Panc1 (cell line): ENCODE results near the gene CREBL2. TPM values are rescaled to one million over a fixed set of nuclear protein-coding genes. Genes with fewer than 3 reads are reported as not detected.
"Not testable (repeated sequence)": the region's sequence is repeated elsewhere in the genome, so short reads cannot be mapped to it uniquely, and the experiment has no call there.

Source experiments
- ATAC-seq: fragments of 200-7000 bp; cut with Tn5 transposase; 2 replicates; pipeline ENCODE4 v1.9.1; 2020; ENCODE audit warnings: mild to moderate bottlenecking, moderate library complexity
- BruUV-seq: library from RNA; stranded (reverse); fragments of 400-500 nt; replicated peaks from 2 replicates; lab custom pipeline; 2021; lab: Mats Ljungman, UMichigan
- CTCF ChIA-PET: fragments of 300-600 bp; sonication (Branson Sonifier 250); formaldehyde crosslinking; loops from one replicate; lab custom pipeline; 2022; ENCODE audit warnings: antibody characterized with exemption; lab: Charles Lee
- POLR2A ChIA-PET: fragments of 300-600 bp; sonication (Branson Sonifier 250); formaldehyde crosslinking; loops from one replicate; lab custom pipeline; 2022; ENCODE audit warnings: antibody characterized with exemption; lab: Charles Lee
- DNase-seq: peaks from one replicate; pipeline ENCODE4 v3.0.0-alpha.2; 2010; ENCODE audit warnings: low read depth, low spot score
- H3K27ac ChIP-seq: 2 replicates; pipeline ENCODE4 v1.5.1; 2011; ENCODE audit warnings: mild to moderate bottlenecking, low read length, inconsistent platforms
- H3K27me3 ChIP-seq: fragments of 200-500 bp; sonication (Bioruptor generic); 2 replicates; pipeline ENCODE4 v1.6.0; 2014; ENCODE audit warnings: low read length, inconsistent platforms; ENCODE audit not compliant: control insufficient read depth, insufficient read depth
- H3K36me3 ChIP-seq: fragments of 200-500 bp; sonication (Bioruptor generic); 2 replicates; pipeline ENCODE4 v1.5.1; 2014; ENCODE audit warnings: inconsistent platforms, mild to moderate bottlenecking, low read length, moderate library complexity; ENCODE audit not compliant: control insufficient read depth, insufficient read depth
- H3K4me1 ChIP-seq: 2 replicates; pipeline ENCODE4 v1.5.1; 2011; ENCODE audit warnings: inconsistent platforms, mild to moderate bottlenecking, low read length, moderate library complexity; ENCODE audit not compliant: control insufficient read depth, insufficient read depth
- H3K4me3 ChIP-seq, 2 experiments: 2 replicates each; pipeline ENCODE4 v1.5.1; 2011 to 2012; ENCODE audit warnings: low read depth in 2 of 2, low read length in 2 of 2, mild to moderate bottlenecking in 2 of 2, inconsistent platforms in 1 of 2, moderate library complexity in 1 of 2
- H3K9me3 ChIP-seq: fragments of 200-500 bp; sonication (Bioruptor generic); 2 replicates; pipeline ENCODE4 v1.5.1; 2014; ENCODE audit warnings: low read depth, mild to moderate bottlenecking, inconsistent platforms, low read length, moderate library complexity; ENCODE audit not compliant: control insufficient read depth, insufficient read depth
- POLR2AphosphoS5 ChIP-seq: IDR thresholded peaks from 2 replicates; pipeline ENCODE4 v1.6.1; 2012; ENCODE audit warnings: mild to moderate bottlenecking, low read depth, low read length, moderate library complexity
- SIN3A ChIP-seq: IDR thresholded peaks from 2 replicates; pipeline ENCODE4 v1.6.1; 2012; ENCODE audit warnings: low read depth, mild to moderate bottlenecking, low read length, moderate library complexity, borderline replicate concordance; ENCODE audit not compliant: insufficient read depth
- TCF7L2 ChIP-seq: IDR thresholded peaks from 2 replicates; pipeline ENCODE4 v1.6.1; 2011; ENCODE audit warnings: mild to moderate bottlenecking, low read depth, low read length, inconsistent platforms
- in situ Hi-C: cut with HindIII; loops from 2 replicates; pipeline ENCODE4 v1.10.0; 2016; ENCODE audit warnings: low sequenced_read_pairs, low pct_unique_long_range_greater_than_20kb
- intact Hi-C: fragments of 100-400 bp; cut with micrococcal nuclease; formaldehyde crosslinking; loops from one replicate; pipeline ENCODE4 v1.10.0; 2022; ENCODE audit not compliant: unreplicated experiment
- total RNA-seq: library from RNA; stranded (reverse); gene quantifications from one replicate; pipeline ENCODE4 v1.2.1, GENCODE V29; 2021; ENCODE audit not compliant: unreplicated experiment
- TF ChIP-seq, protein P1 (sequence below), 2 experiments: IDR thresholded peaks; 2 replicates each; pipeline ENCODE4 v1.6.1; 2011 to 2012; ENCODE audit warnings: low read depth in 2 of 2, control low read depth in 1 of 2, low read length in 1 of 2, mild to moderate bottlenecking in 1 of 2, moderate library complexity in 1 of 2; ENCODE audit not compliant: insufficient read depth in 1 of 2
- TF ChIP-seq, protein P2 (sequence below): fragments of 450-650 bp; IDR thresholded peaks from 2 replicates; pipeline ENCODE4 v1.5.1; 2017; ENCODE audit warnings: mild to moderate bottlenecking

Gene CREBL2
- total RNA-seq, 1 experiment from 2014 or later: 13.6 TPM

DNA sequence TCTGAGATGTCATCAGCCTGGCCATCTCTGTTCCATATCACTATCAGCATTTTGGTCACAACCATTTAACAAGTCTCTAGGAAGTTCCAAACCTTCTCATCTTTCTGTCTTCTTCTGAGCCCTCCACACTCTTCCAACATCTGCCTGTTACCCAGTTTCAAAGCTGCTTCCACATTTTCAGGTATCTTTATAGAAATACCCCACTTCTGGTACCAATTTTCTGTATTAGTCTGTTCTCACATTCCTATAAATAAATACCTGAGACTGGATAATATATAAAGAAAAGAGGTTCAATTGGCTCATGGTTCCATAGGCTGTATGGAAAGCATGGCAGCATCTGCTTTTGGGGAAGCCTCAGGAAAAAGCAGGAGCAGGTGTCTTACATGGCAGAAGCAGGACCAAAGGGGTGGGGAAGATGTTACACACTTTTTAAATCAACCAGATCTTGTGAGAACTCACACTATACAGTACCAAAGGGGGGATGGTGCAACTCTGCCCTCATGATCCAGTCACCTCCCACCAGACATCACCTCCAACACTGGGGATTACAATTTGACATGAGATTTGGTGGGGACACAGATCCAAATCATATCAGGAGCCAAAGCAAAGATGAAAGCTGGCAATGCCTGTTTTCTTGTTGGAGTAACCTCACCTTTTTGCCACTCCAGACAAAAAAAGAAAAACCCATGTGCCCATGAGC lies 37.4 kb downstream of the CREBL2 start:
- H3K27me3 ChIP-seq: no peaks in the 10 kb centered on the region
- TF ChIP-seq, protein P1, sequence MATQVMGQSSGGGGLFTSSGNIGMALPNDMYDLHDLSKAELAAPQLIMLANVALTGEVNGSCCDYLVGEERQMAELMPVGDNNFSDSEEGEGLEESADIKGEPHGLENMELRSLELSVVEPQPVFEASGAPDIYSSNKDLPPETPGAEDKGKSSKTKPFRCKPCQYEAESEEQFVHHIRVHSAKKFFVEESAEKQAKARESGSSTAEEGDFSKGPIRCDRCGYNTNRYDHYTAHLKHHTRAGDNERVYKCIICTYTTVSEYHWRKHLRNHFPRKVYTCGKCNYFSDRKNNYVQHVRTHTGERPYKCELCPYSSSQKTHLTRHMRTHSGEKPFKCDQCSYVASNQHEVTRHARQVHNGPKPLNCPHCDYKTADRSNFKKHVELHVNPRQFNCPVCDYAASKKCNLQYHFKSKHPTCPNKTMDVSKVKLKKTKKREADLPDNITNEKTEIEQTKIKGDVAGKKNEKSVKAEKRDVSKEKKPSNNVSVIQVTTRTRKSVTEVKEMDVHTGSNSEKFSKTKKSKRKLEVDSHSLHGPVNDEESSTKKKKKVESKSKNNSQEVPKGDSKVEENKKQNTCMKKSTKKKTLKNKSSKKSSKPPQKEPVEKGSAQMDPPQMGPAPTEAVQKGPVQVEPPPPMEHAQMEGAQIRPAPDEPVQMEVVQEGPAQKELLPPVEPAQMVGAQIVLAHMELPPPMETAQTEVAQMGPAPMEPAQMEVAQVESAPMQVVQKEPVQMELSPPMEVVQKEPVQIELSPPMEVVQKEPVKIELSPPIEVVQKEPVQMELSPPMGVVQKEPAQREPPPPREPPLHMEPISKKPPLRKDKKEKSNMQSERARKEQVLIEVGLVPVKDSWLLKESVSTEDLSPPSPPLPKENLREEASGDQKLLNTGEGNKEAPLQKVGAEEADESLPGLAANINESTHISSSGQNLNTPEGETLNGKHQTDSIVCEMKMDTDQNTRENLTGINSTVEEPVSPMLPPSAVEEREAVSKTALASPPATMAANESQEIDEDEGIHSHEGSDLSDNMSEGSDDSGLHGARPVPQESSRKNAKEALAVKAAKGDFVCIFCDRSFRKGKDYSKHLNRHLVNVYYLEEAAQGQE (IDR thresholded peaks at IDR 0.05; ENCODE audit: insufficient read depth in 1 of 2, low read depth in 2 of 2, low read length in 1 of 2): no peak
- TF ChIP-seq POLR2AphosphoS5: no peak
- TF ChIP-seq, protein P2, sequence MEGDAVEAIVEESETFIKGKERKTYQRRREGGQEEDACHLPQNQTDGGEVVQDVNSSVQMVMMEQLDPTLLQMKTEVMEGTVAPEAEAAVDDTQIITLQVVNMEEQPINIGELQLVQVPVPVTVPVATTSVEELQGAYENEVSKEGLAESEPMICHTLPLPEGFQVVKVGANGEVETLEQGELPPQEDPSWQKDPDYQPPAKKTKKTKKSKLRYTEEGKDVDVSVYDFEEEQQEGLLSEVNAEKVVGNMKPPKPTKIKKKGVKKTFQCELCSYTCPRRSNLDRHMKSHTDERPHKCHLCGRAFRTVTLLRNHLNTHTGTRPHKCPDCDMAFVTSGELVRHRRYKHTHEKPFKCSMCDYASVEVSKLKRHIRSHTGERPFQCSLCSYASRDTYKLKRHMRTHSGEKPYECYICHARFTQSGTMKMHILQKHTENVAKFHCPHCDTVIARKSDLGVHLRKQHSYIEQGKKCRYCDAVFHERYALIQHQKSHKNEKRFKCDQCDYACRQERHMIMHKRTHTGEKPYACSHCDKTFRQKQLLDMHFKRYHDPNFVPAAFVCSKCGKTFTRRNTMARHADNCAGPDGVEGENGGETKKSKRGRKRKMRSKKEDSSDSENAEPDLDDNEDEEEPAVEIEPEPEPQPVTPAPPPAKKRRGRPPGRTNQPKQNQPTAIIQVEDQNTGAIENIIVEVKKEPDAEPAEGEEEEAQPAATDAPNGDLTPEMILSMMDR: no peak
- H3K4me1 ChIP-seq: no peaks in the 10 kb centered on the region
- no TSS peak for BruUV-seq
- no peak overlapping the region for H3K27ac ChIP-seq
- H3K4me3 ChIP-seq: no peak overlapping the region
- no peak for ATAC-seq
- POLR2A ChIA-PET: no interaction called here
- in situ Hi-C loops: no loop called here
- intact Hi-C loops: no loop called here
- CTCF ChIA-PET: no interaction called here
- H3K9me3 ChIP-seq: peaks cover 5% of the 10 kb centered on the region; the same call in 1 of the 2 replicates
- H3K36me3 ChIP-seq: no peaks in the 10 kb centered on the region
- no peak for DNase-seq

DNA sequence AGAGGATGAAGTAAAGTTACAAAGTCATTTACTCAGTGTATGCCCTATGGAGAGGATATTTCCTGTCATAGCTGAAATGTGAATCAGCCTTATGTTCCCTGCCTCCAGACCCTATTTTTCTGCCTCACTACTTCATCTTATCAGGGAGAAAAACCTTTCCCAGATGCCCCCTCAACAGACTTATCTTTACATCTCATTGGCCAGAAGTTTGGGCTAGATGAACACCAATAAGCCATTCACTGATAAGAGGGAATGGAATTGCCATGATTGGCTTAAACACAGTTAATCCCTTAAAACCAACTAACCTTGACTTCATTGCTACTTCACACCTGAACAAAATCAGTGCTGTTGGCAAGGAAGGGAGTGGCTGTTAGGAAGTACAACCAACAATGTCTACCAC lies 40.1 kb downstream of the CREBL2 start:
- in situ Hi-C loops (no loop called here), intact Hi-C loops (no loop called here)
- CTCF ChIA-PET: no interaction called here

DNA sequence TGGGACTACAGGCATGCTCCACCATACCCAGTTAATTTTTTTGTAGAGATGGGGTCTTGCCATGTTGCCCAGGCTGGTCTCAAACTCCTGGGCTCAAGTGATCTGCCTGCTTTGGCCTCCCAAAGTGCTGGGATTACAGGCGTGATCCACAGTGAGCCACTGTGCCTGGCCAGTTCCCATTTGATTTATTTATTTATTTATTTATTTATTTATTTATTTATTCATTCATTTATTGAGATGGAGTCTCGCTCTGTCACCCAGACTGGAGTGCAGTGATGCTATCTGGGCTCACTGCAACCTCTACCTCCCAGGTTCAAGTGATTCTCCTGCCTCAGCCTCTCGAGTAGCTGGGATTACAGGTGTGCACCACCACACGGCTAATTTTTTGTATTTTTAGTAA lies 41.0 kb downstream of the CREBL2 start:
- H3K9me3 ChIP-seq, intact Hi-C loops, in situ Hi-C loops, BruUV-seq, H3K27ac ChIP-seq, ATAC-seq, H3K27me3 ChIP-seq, POLR2A ChIA-PET, DNase-seq, H3K36me3 ChIP-seq, H3K4me1 ChIP-seq, CTCF ChIA-PET, H3K4me3 ChIP-seq: not testable (repeated sequence)

More for the DNA sequence above, 40.1 kb downstream of the CREBL2 start:
- Histone ChIP-seq H3K9me3 (peaks cover 5% of the 10 kb centered on the region; the same call in 1 of the 2 replicates), H3K4me3 (no peak overlapping the region), H3K27me3 (no peaks in the 10 kb centered on the region), H3K4me1 (no peaks in the 10 kb centered on the region), H3K36me3 (no peaks in the 10 kb centered on the region), H3K27ac (no peak overlapping the region)
- DNase-seq: no peak
- ATAC-seq: no peak
- POLR2A ChIA-PET: no interaction called here
- TF ChIP-seq TCF7L2: no peak
- no peak for TF ChIP-seq POLR2AphosphoS5
- TF ChIP-seq, protein P1 (IDR thresholded peaks at IDR 0.05; ENCODE audit: insufficient read depth in 1 of 2, low read depth in 2 of 2, low read length in 1 of 2): no peak
- TF ChIP-seq, protein P2: no peak
- TF ChIP-seq SIN3A: no peak
- no TSS peak for BruUV-seq
